Stimulated activated CD8-positive, alpha-beta memory T cell treated with anti-CD3 and anti-CD28 coated beads, Interleukin-15, amount 100 ng/mL, for 48 hours (primary cell): ENCODE results near the gene MAGOHB.

Experiments used
- DNase-seq, 2 donors: peaks; one replicate each; pipeline ENCODE4 v3.0.0-alpha.2; 2020; ENCODE audit warnings: low read depth in 2 of 2

MAGOHB gene

GRCh38 chr12:10554756-10555481 lies 58.5 kb downstream of the MAGOHB start:
- no peak for DNase-seq

GRCh38 chr12:10554228-10554755 lies 59.1 kb downstream of the MAGOHB start:
- no peak for DNase-seq
